GM19035 (cell line): ENCODE measurements around the gene CACNA1A.
"Not testable (repeated sequence)": the region's sequence is repeated elsewhere in the genome, so short reads cannot be mapped to it uniquely, and the experiment has no call there.

Source experiments
- ATAC-seq: cut with Tn5 transposase; IDR thresholded peaks from one replicate; pipeline ENCODE4 v1.9.1; 2021; ENCODE audit not compliant: unreplicated experiment

Gene CACNA1A

DNA sequence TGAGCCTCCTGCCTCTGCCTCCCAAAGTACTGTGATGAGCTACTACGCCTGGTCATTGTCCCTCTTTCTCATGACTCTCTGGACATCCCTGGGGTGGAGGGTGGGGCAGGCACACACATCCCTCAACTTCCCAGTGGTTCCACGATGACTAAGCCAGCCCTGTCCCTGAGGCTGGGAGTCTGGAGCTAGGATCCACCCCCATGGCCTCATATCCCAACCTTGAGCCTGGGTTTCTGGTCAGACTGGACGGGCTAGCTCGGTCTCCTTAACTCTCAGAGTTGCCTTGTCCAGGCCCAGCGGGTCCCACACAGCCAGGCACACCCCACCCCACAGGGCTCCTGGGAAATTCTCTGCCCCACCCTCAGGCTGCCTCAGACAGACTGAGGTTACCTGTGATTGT lies 336.5 kb downstream of the CACNA1A start:
- no peak for ATAC-seq

DNA sequence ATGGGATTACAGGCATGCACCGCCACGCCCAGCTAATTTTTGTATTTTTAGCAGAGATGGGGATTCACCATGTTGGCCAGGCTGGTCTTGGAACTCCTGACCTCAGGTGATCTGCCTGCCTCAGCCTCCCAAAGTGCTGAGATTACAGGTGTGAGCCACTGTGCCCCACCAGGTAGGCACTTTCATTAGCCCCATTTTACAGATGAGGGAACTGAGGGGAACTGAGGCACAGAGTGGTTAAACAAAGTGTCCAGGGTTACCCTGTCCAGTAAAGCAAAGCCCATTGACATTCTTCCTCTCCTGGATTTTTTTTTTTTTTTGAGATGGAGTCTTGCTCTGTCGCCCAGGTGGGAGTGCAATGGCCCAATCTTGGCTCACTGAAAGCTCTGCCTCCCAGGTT lies 340.1 kb downstream of the CACNA1A start:
- not testable (repeated sequence) for ATAC-seq

DNA sequence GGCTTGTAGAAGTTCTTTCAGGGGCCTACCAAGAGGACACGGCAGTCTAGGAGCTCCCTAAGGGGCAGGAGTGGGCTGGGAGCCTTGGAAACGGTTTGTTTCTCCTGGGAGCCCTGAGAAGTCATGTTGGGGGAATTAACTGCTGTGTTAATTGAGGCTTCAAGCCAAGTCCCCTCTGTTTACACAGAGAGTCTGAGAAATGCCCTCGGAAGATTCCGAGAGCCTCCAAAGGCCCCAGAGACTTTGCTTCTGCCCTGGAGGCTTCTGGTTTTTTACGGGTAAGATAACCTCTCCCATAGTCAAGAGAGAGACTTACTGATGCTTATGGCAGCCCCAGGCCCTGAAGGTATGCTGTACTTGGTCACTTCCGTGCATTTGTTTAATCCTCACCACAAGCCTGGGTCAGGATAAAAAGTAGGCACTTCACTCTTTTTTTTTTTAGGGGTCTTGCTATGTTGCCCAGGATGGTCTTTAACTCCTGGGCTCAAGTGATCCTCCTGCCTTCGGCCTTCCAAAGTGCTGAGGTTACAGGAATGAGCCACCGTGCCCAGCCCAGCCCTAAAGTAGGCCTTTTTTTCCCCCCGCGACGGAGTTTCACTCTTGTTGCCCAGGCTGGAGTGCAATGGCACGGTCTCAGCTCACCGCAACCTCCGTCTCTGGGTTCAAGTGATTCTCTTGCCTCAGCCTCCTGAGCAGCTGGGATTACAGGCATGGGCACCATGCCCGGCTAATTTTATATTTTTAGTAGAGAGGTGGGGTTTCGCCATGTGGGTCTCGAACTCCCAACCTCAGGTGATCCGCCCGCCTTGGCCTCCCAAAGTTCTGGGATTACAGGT lies 340.9 kb downstream of the CACNA1A start:
- ATAC-seq, result no peak

DNA sequence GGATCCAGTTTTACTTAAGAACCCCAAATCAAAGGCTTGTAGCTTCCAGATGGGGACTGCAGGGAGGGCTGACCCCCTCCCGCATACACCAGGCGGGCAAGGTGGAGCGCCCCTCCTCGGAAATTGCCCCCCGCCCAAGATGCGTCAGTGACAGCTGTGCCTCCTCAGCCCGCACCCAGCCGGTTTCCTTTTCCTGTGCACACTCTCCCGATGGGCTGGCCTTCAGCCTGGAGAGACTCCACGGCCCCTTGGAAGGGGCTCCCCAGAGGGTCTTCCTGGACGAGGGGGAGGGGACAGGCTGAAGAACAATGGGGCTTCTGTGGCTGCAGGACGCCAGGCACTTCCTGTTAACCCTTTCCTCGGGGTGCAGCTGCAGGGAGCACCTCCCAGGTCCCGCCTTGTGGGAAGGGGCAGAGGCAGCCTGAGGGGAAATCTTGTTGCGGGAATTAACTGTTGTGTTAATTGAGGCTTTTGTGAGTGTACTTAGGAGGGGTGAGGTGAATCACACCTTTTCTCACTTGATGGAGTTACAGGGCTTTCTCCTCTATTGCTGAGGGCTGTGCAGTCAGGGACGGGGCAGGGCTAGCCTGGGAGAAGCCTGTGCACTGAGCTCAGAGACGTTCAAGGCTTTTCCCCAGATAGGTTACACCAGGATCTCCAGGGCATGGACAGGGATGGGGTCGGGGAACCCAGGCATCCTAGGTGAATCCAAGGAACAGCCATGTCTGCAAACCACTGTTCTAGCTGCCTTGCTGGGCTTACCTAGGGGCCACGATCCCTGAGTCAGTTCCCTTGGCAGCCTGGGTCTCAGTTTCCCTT lies 341.7 kb downstream of the CACNA1A start:
- no peak for ATAC-seq

DNA sequence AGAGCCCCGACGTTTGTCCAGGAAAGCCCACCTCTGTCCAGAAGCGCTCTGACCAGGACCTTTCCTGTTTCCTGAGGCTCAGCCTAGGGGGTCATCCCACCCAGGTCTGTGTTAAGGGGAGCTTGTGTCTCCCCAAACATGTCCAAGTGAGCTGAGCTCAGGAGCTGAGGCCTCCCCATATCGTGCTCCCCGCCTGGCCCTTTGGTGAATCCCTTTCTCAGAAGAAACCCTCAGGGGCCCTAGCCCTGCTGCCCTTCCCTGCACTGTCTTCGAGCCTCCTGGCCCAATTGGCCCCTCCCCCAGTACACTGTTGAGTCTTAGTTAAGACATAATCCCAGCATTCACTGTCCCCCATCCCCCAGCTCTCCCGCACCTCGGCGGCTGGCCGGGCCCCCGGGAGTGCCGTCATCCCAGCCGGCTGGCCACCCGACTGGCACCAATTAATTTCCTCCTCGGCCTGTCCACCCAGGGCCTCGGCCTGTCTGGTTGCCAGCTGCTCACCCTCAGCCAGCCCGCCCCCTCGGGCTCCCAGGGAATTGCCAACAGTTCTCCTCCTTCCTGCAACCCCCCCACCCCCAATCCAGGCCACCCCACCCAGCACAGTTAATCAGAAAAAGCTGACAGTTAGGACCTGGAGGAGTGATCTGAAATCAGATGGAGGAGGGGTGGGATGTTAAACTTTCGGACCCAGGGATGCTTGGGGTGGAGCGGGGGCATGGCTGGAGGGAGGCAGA lies 342.5 kb downstream of the CACNA1A start:
- no peak for ATAC-seq

DNA sequence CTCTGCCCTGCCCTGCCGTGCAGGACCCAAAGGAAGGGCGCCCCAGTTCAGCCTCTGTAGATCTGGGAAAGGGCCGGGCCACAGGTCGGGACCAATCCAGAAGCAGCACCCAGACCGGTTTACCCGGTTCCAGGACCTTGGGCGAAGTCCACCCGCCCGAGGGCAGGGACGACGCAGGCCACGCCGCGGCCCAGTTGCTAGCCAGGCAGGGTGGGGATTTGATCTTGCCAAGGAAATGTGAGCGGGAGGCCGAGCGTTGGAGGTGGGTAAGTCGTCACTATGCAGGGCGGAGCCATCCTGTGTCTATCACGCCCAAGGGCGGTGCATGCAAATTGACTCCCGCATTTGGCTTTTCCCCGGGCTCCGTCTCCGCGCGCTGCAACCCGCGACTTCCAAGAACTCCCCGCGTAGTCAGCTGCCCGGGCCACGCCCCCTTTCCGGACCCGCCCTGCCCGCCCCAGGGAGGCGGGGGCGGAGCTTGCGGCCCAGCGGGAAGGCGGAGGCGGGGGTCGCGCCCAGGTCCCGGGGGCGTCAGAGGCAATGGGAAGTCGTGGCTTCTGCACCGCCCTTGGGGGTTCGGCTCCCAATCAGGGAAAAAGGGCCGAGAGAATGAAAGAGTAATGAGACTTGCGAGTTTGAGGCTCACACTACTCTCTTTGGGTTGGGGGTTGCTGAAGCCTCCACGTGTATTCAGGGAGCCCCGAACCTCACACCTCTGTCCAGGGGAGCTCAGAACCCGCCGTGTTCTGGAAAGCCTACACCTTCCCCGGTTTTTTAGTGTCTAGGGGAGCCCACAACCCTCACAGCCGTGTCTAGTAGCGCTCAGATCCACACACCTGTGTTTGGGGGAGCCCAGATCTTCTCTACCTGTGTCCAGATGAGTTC lies 343.3 kb downstream of the CACNA1A start:
- no peak for ATAC-seq

DNA sequence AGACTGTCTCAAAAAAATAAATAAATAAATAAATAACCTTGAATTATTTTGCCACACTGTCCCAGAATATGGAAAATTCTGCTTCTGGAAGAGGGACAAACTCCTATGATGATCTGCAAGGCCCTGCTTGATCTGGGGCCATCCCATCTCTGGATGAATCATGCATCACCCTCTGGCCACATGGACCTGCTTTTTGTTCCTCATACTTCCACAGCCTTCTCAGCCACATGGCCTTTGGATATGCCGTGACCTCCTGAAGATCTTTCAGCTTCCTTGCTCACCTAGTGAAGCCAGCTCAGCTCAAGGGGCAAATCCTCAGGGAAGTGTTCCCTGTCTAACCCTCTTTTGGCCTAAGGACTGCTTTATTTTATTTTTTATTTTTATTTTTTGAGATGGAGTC lies 345.7 kb downstream of the CACNA1A start:
- no peak for ATAC-seq

DNA sequence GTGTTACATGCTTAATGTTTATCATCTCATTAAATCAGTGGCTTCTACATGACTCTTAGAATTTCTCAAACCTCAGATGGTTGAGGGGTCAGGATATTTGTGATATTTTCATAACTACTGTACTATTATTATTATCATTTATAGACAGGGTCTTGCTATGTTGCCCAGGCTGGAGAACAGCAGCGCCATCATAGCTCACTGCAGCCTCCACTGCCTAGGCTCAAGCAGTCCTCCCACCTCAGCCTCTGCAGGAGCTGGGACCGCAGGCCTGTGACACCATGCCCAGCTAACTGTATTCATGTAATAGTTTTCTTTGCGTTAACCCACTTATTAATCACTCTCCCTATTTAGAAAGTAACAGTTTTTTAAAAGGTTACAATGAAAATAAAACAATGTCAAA lies 346.6 kb downstream of the CACNA1A start:
- ATAC-seq, result no peak
